ENCODE data around the gene PIGU. TPM values are rescaled to one million over a fixed set of nuclear protein-coding genes. Genes with fewer than 3 reads are reported as not detected.
"Not testable (repeated sequence)": the region's sequence is repeated elsewhere in the genome, so short reads cannot be mapped to it uniquely, and the experiment has no call there.

PIGU gene
- total RNA-seq, 2 donors from 2014 or later, result 20.1 to 20.6 TPM

- Mint-ChIP-seq H3K4me3 (peak overlapping the region; percentile 97), H3K4me1 (ENCODE audit: low read depth in 2 of 2) (peaks cover 22 to 27% of the 10 kb centered on the region in 2 donors), H3K36me3 (no peaks in the 10 kb centered on the region), H3K9me3 (no peaks in the 10 kb centered on the region), H3K27ac (peak overlapping the region; percentile 72 to 95), H3K27me3 (peaks cover 0 to 7% of the 10 kb centered on the region in 2 donors)
- ATAC-seq (no peak), DNase-seq (ENCODE audit: low spot score) (no peak)
Observed at GRCh38 chr20:34703061-34703423, 26.1 kb upstream of the PIGU start.

GRCh38 chr20:34701405-34702085 lies 24.7 kb upstream of the PIGU start:
- Mint-ChIP-seq H3K4me3 (peak overlapping the region; percentile 8), H3K27ac (no peak overlapping the region), H3K4me1 (ENCODE audit: low read depth in 2 of 2) (peaks cover 18 to 23% of the 10 kb centered on the region in 2 donors)

GRCh38 chr20:34693414-34693813 lies 16.5 kb upstream of the PIGU start:
- DNase-seq (ENCODE audit: low spot score) (no peak), ATAC-seq (no peak)
- Mint-ChIP-seq H3K9me3 (no peaks in the 10 kb centered on the region), H3K4me1 (ENCODE audit: low read depth in 2 of 2) (peaks cover 0 to 2% of the 10 kb centered on the region in 2 donors), H3K4me3 (no peak overlapping the region), H3K27ac (no peak overlapping the region), H3K36me3 (no peaks in the 10 kb centered on the region), H3K27me3 (peaks cover 6% of the 10 kb centered on the region in 2 donors)

More at GRCh38 chr20:34701405-34702085, 24.7 kb upstream of the PIGU start:
- no peaks in the 10 kb centered on the region for H3K9me3 Mint-ChIP-seq
- no peaks in the 10 kb centered on the region for H3K36me3 Mint-ChIP-seq
- DNase-seq (ENCODE audit: low spot score), result no peak
- ATAC-seq, result no peak
- peaks cover 0 to 7% of the 10 kb centered on the region in 2 donors for H3K27me3 Mint-ChIP-seq

DNA sequence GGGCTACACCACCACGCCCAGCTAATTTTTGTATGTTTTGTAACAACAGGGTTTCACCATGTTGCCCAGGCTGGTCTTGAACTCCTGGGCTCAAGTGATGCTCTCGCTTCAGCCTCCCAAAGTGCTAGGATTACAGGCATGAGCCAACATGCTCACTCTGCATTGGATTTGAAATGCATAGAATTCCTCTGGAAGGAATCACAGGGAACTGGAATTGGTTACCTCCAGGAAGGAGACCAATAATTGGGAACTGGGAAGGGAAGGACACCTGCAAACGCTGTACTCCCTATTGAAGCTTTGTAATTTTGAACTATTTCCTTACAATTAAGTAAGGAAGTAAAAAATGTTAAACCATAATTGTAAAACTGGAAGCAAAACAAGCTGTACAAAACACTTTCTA lies 14.9 kb upstream of the PIGU start:
- H3K9me3 Mint-ChIP-seq, result no peaks in the 10 kb centered on the region
- H3K27ac Mint-ChIP-seq, result no peak overlapping the region
- H3K27me3 Mint-ChIP-seq, result peaks cover 6% of the 10 kb centered on the region in 2 donors
- H3K4me3 Mint-ChIP-seq, result no peak overlapping the region
- no peak for ATAC-seq
- no peaks in the 10 kb centered on the region for H3K36me3 Mint-ChIP-seq
- H3K4me1 Mint-ChIP-seq (ENCODE audit: low read depth in 2 of 2), result peaks cover 0 to 2% of the 10 kb centered on the region in 2 donors
- DNase-seq (ENCODE audit: low spot score), result no peak

DNA sequence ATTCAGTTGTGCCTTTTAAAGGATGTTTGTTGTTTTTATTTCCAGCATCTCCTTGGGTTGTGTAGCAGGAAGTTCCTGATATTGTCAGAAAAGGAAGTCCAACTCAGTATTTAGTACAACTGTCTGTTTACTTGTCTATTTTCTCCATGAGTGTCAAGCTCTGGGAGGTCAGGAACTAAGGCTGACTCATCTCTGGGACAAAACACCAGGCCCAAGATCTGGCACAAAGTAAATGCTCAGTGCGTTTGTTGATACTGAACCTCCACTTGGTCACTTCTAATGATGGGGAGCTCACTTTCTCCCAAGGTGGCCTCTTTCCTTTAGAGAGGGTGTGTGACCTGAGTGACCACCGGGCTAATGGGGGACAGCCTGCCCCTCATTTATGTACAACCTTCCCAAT lies 12.6 kb upstream of the PIGU start:
- H3K4me3 Mint-ChIP-seq, result no peak overlapping the region
- no peak for DNase-seq (ENCODE audit: low spot score)
- no peak overlapping the region for H3K27ac Mint-ChIP-seq
- no peaks in the 10 kb centered on the region for H3K9me3 Mint-ChIP-seq
- H3K36me3 Mint-ChIP-seq, result no peaks in the 10 kb centered on the region
- no peak for ATAC-seq
- no peaks in the 10 kb centered on the region for H3K4me1 Mint-ChIP-seq (ENCODE audit: low read depth in 2 of 2)
- H3K27me3 Mint-ChIP-seq, result peaks cover 0 to 4% of the 10 kb centered on the region in 2 donors

DNA sequence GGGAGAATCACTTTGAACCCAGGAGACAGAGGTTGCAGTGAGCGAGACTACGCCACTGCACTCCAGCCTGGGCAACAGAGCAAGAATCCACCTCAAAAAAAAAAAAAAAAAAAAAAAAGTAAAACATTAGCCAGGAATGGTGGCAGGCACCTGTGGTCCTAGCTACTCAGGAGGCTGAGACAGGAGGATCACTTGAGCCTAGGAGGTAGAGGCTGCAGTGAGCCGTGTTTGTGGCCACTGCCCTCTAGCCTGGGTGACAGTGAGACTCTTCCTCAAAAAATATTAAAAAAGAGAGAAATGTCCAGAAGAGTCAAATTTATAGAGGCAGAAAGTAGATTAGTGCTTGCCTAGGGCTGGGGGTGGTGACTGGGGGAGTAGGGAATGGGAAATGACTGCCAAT lies 6.8 kb upstream of the PIGU start:
- Mint-ChIP-seq H3K27me3 (no peaks in the 10 kb centered on the region), H3K36me3 (no peaks in the 10 kb centered on the region), H3K27ac (no peak overlapping the region), H3K9me3 (no peaks in the 10 kb centered on the region), H3K4me3 (no peak overlapping the region), H3K4me1 (ENCODE audit: low read depth in 2 of 2) (peaks cover 6 to 7% of the 10 kb centered on the region in 2 donors)
- ATAC-seq, result no peak
- no peak for DNase-seq (ENCODE audit: low spot score)

DNA sequence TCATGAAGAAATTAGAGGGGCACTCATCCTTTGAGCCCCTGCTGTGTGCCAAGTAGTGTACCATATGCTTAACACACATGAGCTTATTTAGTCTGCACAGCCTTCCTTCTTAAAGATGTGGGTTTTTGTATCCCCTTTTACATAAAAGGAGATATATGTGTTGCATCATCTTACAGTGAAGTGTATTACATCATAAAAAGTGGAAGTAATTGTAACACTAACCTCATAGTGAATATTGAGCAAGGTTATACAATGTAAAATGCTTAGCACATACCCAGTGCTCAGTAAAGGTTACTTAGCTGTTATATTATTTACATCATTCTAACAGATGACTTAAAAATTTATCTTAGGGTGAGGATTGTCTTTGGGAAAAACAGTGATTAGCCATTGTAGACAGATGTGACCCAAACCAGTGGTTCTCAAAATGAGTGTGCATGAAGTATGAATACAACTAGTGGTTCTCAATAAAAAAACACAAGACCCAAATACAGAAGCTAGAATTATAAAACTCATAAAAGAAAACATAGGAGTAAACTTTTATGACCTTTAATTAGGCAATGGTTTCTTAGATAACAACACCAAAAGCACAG lies 3.8 kb upstream of the PIGU start:
- H3K36me3 Mint-ChIP-seq, result no peaks in the 10 kb centered on the region
- ATAC-seq, result no peak
- no peaks in the 10 kb centered on the region for H3K9me3 Mint-ChIP-seq
- no peaks in the 10 kb centered on the region for H3K27me3 Mint-ChIP-seq
- peak overlapping the region; percentile 16 to 22 for H3K27ac Mint-ChIP-seq
- H3K4me1 Mint-ChIP-seq (ENCODE audit: low read depth in 2 of 2), result peaks cover 13 to 17% of the 10 kb centered on the region in 2 donors
- H3K4me3 Mint-ChIP-seq, result no peak overlapping the region
- no peak for DNase-seq (ENCODE audit: low spot score)

GRCh38 chr20:34675993-34676641 lies 775 bp downstream of the PIGU start:
- Mint-ChIP-seq H3K27ac (peak overlapping the region; percentile 80 to 85), H3K9me3 (no peaks in the 10 kb centered on the region), H3K27me3 (no peaks in the 10 kb centered on the region), H3K4me1 (ENCODE audit: low read depth in 2 of 2) (peaks cover 13 to 22% of the 10 kb centered on the region in 2 donors), H3K36me3 (no peaks in the 10 kb centered on the region), H3K4me3 (peak overlapping the region; percentile 95)
- ATAC-seq (no peak), DNase-seq (ENCODE audit: low spot score) (no peak)

GRCh38 chr20:34675561-34675960 lies 1.3 kb downstream of the PIGU start:
- Mint-ChIP-seq H3K4me3 (peak overlapping the region; percentile 95), H3K27ac (peak overlapping the region in 1 of 2 donors; percentile 80), H3K36me3 (no peaks in the 10 kb centered on the region), H3K27me3 (no peaks in the 10 kb centered on the region), H3K9me3 (no peaks in the 10 kb centered on the region), H3K4me1 (ENCODE audit: low read depth in 2 of 2) (peaks cover 9 to 17% of the 10 kb centered on the region in 2 donors)
- no peak for DNase-seq (ENCODE audit: low spot score)
- ATAC-seq, result no peak

DNA sequence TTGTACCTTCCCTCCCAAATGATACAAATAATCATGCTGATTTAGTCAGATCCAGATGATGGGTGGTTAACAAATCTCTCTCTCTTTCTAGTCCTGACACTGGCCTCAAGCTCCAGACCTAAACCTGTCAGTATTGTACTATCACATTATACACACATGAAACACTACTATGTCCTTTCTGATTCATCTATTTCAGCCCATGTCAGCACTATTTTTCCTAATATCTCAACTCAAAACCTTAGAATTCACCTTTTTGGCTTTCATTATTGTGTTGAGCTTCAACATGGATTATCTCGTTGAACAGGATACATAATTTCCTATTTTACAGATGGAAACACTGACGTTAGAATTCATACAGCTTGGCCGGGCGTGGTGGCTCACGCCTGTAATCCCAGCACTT lies 3.5 kb downstream of the PIGU start:
- DNase-seq (ENCODE audit: low spot score) (no peak), ATAC-seq (no peak)
- H3K4me1 Mint-ChIP-seq (ENCODE audit: low read depth in 2 of 2), result peaks cover 7 to 15% of the 10 kb centered on the region in 2 donors
- no peaks in the 10 kb centered on the region for H3K9me3 Mint-ChIP-seq
- no peak overlapping the region for H3K4me3 Mint-ChIP-seq
- no peaks in the 10 kb centered on the region for H3K27me3 Mint-ChIP-seq
- no peaks in the 10 kb centered on the region for H3K36me3 Mint-ChIP-seq
- no peak overlapping the region for H3K27ac Mint-ChIP-seq

DNA sequence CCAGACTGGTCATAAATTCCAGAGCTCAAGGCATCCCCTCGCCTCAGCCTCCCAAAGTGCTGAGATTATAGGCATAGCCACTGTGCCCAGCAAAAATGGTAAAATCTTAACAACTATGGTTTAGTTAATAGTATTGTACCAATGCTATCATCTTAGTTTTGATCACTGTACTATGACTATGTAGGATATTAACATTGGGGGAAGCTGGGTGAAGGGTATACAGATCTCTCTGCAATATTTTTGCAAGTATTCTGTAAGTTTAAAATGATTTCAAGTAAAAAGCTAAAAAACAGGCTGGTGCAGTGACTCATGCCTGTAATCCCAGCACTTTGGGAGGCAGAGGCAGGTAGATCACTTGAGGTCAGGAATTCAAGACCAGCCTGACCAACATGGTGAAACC lies 7.8 kb downstream of the PIGU start:
- H3K4me3 Mint-ChIP-seq, result no peak overlapping the region
- H3K4me1 Mint-ChIP-seq (ENCODE audit: low read depth in 2 of 2), result peaks cover 0 to 4% of the 10 kb centered on the region in 2 donors
- no peaks in the 10 kb centered on the region for H3K27me3 Mint-ChIP-seq
- no peaks in the 10 kb centered on the region for H3K9me3 Mint-ChIP-seq
- H3K36me3 Mint-ChIP-seq, result no peaks in the 10 kb centered on the region
- DNase-seq (ENCODE audit: low spot score) (no peak), ATAC-seq (no peak)
- no peak overlapping the region for H3K27ac Mint-ChIP-seq

DNA sequence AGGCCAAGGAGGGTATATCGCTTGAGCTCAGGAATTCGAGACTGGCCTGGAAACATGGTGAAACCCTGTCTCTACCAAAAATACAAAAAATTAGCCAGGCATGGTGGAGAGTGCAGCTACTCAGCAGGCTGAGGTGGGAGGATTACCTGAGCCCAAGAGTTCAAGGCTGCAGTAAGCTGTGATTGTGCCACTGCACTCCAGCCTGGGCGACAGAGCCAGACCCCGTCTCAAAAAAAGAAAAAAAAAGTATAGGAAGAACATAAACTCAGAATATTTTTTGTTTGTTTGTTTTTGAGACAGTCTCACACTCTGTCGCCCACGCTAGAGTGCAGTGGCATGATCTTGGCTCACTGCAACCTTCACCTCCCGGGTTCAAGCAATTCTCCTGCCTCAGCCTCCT lies 12.1 kb downstream of the PIGU start:
- not testable (repeated sequence) for H3K9me3 Mint-ChIP-seq; DNase-seq (ENCODE audit: low spot score); H3K4me3 Mint-ChIP-seq; H3K4me1 Mint-ChIP-seq (ENCODE audit: low read depth in 2 of 2); H3K27ac Mint-ChIP-seq; H3K36me3 Mint-ChIP-seq; ATAC-seq; H3K27me3 Mint-ChIP-seq

DNA sequence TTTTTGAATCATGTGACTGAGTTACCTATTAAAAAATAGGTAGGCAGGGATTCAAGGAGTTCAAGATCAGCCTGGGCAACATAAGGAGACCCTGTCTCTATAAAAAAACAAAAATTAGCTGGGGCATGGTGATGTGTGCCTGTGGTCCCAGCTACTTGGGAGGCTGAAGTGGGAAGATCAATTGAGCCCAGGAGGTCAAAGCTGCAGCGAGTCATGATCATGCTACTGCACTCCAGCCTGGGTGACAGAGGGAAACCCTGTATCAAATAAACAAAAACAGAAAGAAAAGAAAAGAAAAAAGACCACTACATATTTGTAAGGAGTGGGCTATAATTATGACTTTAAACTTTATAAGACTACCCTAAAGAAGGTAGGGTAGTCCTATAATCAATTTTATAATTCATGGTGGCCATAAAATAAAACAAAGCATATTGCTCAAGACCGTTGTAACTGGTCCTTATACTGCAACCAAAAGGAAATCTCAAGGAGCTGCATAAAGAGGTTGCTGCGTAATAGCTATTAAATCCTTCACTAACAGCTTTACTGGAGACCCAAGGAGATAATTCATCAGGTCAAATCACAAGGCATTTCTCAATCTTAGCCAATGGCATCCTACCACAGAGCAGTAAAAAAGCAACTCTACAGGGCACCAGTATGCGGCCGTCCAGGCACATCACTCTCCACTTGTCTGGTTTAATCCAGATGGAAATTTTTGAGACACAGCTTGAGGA lies 13.5 kb downstream of the PIGU start:
- Mint-ChIP-seq H3K9me3 (no peaks in the 10 kb centered on the region), H3K4me1 (ENCODE audit: low read depth in 2 of 2) (peaks cover 2 to 7% of the 10 kb centered on the region in 2 donors), H3K4me3 (no peak overlapping the region), H3K36me3 (no peaks in the 10 kb centered on the region), H3K27ac (no peak overlapping the region), H3K27me3 (no peaks in the 10 kb centered on the region)
- ATAC-seq, result no peak
- DNase-seq (ENCODE audit: low spot score), result no peak

DNA sequence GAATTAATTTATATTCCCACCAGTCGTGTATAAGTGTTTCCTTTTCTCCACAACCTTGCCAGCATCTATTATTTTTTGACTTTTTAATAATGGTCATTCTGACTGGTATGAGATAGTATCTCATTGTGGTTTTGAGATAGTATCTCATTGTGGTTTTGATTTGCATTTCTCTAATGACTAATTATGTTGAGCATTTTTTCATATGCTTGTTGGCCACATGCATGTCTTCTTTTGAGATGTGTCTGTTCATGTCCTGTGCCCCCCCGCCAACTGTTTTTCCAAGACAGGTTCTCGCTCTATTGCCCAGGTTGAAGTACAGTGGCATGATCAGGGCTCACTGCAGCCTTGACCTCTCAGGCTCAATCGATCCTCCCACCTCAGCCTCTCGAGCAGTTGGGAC lies 15.1 kb downstream of the PIGU start:
- not testable (repeated sequence) for H3K27me3 Mint-ChIP-seq; DNase-seq (ENCODE audit: low spot score); H3K4me3 Mint-ChIP-seq; H3K27ac Mint-ChIP-seq; H3K36me3 Mint-ChIP-seq; ATAC-seq; H3K4me1 Mint-ChIP-seq (ENCODE audit: low read depth in 2 of 2); H3K9me3 Mint-ChIP-seq
